ENCODE results near the gene HNRNPCL4. TPM values are rescaled to one million over a fixed set of nuclear protein-coding genes. Genes with fewer than 3 reads are reported as not detected.
"Not testable (repeated sequence)": the region's sequence is repeated elsewhere in the genome, so short reads cannot be mapped to it uniquely, and the experiment has no call there.

The HNRNPCL4 gene
- total RNA-seq (2021; ENCODE audit: unreplicated experiment) (not detected), Bru-seq, nascent RNA (not detected), BruChase-seq, experiment 1, labeled RNA remaining after a 2-hour chase (not detected), BruChase-seq, experiment 2, labeled RNA remaining after a 6-hour chase (not detected)
- not detected for polyA plus RNA-seq (2012; ENCODE audit: insufficient read length)
- long read RNA-seq, result 0 reads

DNA sequence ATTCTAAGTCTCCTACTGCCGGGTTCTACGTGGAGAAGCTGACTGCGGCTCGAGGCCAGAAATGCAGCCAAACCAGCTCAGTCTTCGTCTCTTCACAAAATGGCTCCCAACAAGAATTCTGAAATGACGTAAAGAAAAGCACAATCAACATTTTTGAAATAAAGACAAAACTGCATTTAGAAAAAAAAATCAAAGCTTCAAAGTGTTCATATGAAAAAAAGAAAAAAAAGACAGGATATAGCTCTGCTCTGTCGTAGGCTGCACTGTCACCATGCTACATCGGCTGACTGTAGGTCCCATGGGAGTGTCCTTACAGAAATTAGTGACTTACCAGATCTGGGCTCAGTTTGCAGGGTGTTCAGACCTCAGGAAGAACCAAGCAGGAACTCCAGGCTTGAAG lies at the start of gene HNRNPCL4:
HNRNPCL4 (minus strand) TSS at position 101 of the 400 bp plus-strand sequence. CDS start 164 bp downstream, outside the sequence.
- H3K27me3 ChIP-seq (ENCODE audit: control insufficient read depth, insufficient read depth, low read length); H3K27ac ChIP-seq (ENCODE audit: low read length); DNase-seq (ENCODE audit: low read depth, low spot score); CTCF ChIA-PET; H3K36me3 ChIP-seq (ENCODE audit: control insufficient read depth, insufficient read depth, low read length); BruUV-seq (replicated peaks); POLR2A ChIA-PET; H3K4me1 ChIP-seq (ENCODE audit: control insufficient read depth, insufficient read depth, low read length); ATAC-seq; in situ Hi-C loops (cut with HindIII; ENCODE audit: low pct_unique_long_range_greater_than_20kb, low sequenced_read_pairs); H3K4me3 ChIP-seq (ENCODE audit: low read depth in 2 of 2, low read length in 2 of 2); intact Hi-C loops (cut with micrococcal nuclease; ENCODE audit: unreplicated experiment); H3K9me3 ChIP-seq (ENCODE audit: control insufficient read depth, insufficient read depth, low read depth, low read length): not testable (repeated sequence)

GRCh38 chr1:13208712-13209111 lies 43.3 kb upstream of the HNRNPCL4 start:
- BruUV-seq (replicated peaks); POLR2A ChIA-PET; H3K27me3 ChIP-seq (ENCODE audit: control insufficient read depth, insufficient read depth, low read length); intact Hi-C loops (cut with micrococcal nuclease; ENCODE audit: unreplicated experiment); H3K9me3 ChIP-seq (ENCODE audit: control insufficient read depth, insufficient read depth, low read depth, low read length); ATAC-seq; H3K4me3 ChIP-seq (ENCODE audit: low read depth in 2 of 2, low read length in 2 of 2); H3K36me3 ChIP-seq (ENCODE audit: control insufficient read depth, insufficient read depth, low read length); H3K27ac ChIP-seq (ENCODE audit: low read length); DNase-seq (ENCODE audit: low read depth, low spot score); CTCF ChIA-PET; H3K4me1 ChIP-seq (ENCODE audit: control insufficient read depth, insufficient read depth, low read length); in situ Hi-C loops (cut with HindIII; ENCODE audit: low pct_unique_long_range_greater_than_20kb, low sequenced_read_pairs): not testable (repeated sequence)

- DNase-seq (ENCODE audit: low read depth, low spot score); CTCF ChIA-PET; H3K9me3 ChIP-seq (ENCODE audit: control insufficient read depth, insufficient read depth, low read depth, low read length); POLR2A ChIA-PET; BruUV-seq (replicated peaks); H3K27ac ChIP-seq (ENCODE audit: low read length); H3K4me1 ChIP-seq (ENCODE audit: control insufficient read depth, insufficient read depth, low read length); H3K27me3 ChIP-seq (ENCODE audit: control insufficient read depth, insufficient read depth, low read length); intact Hi-C loops (cut with micrococcal nuclease; ENCODE audit: unreplicated experiment); H3K36me3 ChIP-seq (ENCODE audit: control insufficient read depth, insufficient read depth, low read length); H3K4me3 ChIP-seq (ENCODE audit: low read depth in 2 of 2, low read length in 2 of 2); in situ Hi-C loops (cut with HindIII; ENCODE audit: low pct_unique_long_range_greater_than_20kb, low sequenced_read_pairs); ATAC-seq: not testable (repeated sequence)
Measured at GRCh38 chr1:13201309-13201708, 35.9 kb upstream of the HNRNPCL4 start, which contains the start of gene PRAMEF13. Gene PRAMEF13 (minus strand): TSS chr1:13201409. CDS start chr1:13199589, 1,820 bp downstream.

DNA sequence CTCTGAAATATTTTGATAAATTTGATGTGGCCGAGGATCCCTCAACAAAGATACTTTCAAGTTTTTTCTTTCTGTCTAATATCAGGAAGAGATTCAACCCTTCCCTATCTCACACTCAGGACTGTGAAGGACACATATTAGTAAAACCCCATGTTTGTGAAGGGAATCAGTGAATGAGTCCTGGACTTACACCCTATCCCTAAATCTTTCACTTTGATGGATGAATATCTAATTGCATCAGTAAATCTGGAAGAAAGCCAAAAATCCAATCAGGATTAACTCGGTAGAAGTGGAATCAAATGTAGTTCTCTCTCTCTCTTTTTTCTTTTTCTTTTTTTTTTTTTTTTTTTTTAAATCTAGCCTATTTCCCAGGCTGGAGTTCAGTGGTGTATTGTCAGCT lies 6.1 kb upstream of the HNRNPCL4 start, which contains the start of gene PRAMEF9:
PRAMEF9 (plus strand) TSS at position 301 of the 400 bp plus-strand sequence. CDS start 3,433 bp downstream, outside the sequence.
- in situ Hi-C loops (cut with HindIII; ENCODE audit: low pct_unique_long_range_greater_than_20kb, low sequenced_read_pairs); ATAC-seq; H3K4me1 ChIP-seq (ENCODE audit: control insufficient read depth, insufficient read depth, low read length); CTCF ChIA-PET; BruUV-seq (replicated peaks); intact Hi-C loops (cut with micrococcal nuclease; ENCODE audit: unreplicated experiment); H3K4me3 ChIP-seq (ENCODE audit: low read depth in 2 of 2, low read length in 2 of 2); POLR2A ChIA-PET; H3K9me3 ChIP-seq (ENCODE audit: control insufficient read depth, insufficient read depth, low read depth, low read length); H3K27ac ChIP-seq (ENCODE audit: low read length); H3K36me3 ChIP-seq (ENCODE audit: control insufficient read depth, insufficient read depth, low read length); DNase-seq (ENCODE audit: low read depth, low spot score); H3K27me3 ChIP-seq (ENCODE audit: control insufficient read depth, insufficient read depth, low read length): not testable (repeated sequence)

DNA sequence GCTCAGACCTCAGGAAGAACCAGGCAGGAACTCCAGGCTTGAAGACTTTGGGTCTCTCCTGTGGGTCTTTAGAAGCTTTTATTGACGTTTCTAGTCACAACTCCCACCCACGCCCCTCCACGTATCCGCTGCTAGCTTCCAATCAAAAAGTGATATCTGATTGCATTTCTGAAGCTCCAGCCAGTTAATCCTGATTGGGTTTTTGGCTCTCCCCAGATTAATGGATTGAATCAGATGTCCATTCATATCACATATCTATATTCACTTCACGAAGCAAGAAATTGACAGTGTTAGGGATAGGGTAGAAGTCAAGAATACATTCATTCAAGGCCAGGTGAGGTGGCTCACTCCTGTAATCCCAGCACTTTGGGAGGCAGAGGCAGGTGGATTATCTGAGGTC lies 9.5 kb downstream of the HNRNPCL4 start, which contains the start of gene PRAMEF26:
PRAMEF26 (minus strand) TSS at position 101 of the 400 bp plus-strand sequence. CDS start 2,914 bp downstream, outside the sequence.
- in situ Hi-C loops (cut with HindIII; ENCODE audit: low pct_unique_long_range_greater_than_20kb, low sequenced_read_pairs), result not testable (repeated sequence)

GRCh38 chr1:13116754-13117153 lies 48.7 kb downstream of the HNRNPCL4 start, which contains the start of gene HNRNPCL2:
Gene HNRNPCL2 (minus strand): TSS chr1:13116854. CDS start chr1:13116400, 454 bp downstream.
- H3K27me3 ChIP-seq (ENCODE audit: control insufficient read depth, insufficient read depth, low read length); H3K4me1 ChIP-seq (ENCODE audit: control insufficient read depth, insufficient read depth, low read length); POLR2A ChIA-PET; ATAC-seq; intact Hi-C loops (cut with micrococcal nuclease; ENCODE audit: unreplicated experiment); in situ Hi-C loops (cut with HindIII; ENCODE audit: low pct_unique_long_range_greater_than_20kb, low sequenced_read_pairs); H3K9me3 ChIP-seq (ENCODE audit: control insufficient read depth, insufficient read depth, low read depth, low read length); H3K4me3 ChIP-seq (ENCODE audit: low read depth in 2 of 2, low read length in 2 of 2); CTCF ChIA-PET; H3K27ac ChIP-seq (ENCODE audit: low read length); H3K36me3 ChIP-seq (ENCODE audit: control insufficient read depth, insufficient read depth, low read length); BruUV-seq (replicated peaks); DNase-seq (ENCODE audit: low read depth, low spot score): not testable (repeated sequence)

More for the DNA sequence above, 9.5 kb downstream of the HNRNPCL4 start, which contains the start of gene PRAMEF26:
- H3K27me3 ChIP-seq (ENCODE audit: control insufficient read depth, insufficient read depth, low read length); H3K4me1 ChIP-seq (ENCODE audit: control insufficient read depth, insufficient read depth, low read length); H3K36me3 ChIP-seq (ENCODE audit: control insufficient read depth, insufficient read depth, low read length); H3K27ac ChIP-seq (ENCODE audit: low read length); DNase-seq (ENCODE audit: low read depth, low spot score); H3K9me3 ChIP-seq (ENCODE audit: control insufficient read depth, insufficient read depth, low read depth, low read length); ATAC-seq; intact Hi-C loops (cut with micrococcal nuclease; ENCODE audit: unreplicated experiment); CTCF ChIA-PET; BruUV-seq (replicated peaks); H3K4me3 ChIP-seq (ENCODE audit: low read depth in 2 of 2, low read length in 2 of 2); POLR2A ChIA-PET: not testable (repeated sequence)

Data from Panc1 (cell line).